Hepatocyte (in vitro differentiated cells): ENCODE results near the gene ZNF157. TPM values are rescaled to one million over a fixed set of nuclear protein-coding genes. Genes with fewer than 3 reads are reported as not detected.

Source experiments
- DNase-seq: peaks from one replicate; pipeline ENCODE4 v3.0.0-alpha.2; 2016; ENCODE audit warnings: low spot score
- H2AFZ ChIP-seq: fragments of 200-600 bp; sonication (generic); 2 replicates; pipeline ENCODE4 v1.6.0; 2016; ENCODE audit warnings: antibody characterized with exemption, mild to moderate bottlenecking
- H3K27ac ChIP-seq: fragments of 200-600 bp; sonication (generic); 2 replicates; pipeline ENCODE4 v1.5.1; 2016; ENCODE audit warnings: mild to moderate bottlenecking
- H3K27me3 ChIP-seq: fragments of 200-600 bp; sonication (generic); 2 replicates; pipeline ENCODE4 v1.6.1; 2016
- H3K36me3 ChIP-seq: fragments of 200-600 bp; sonication (generic); replicated peaks from 2 replicates; pipeline ENCODE4 v1.5.1; 2016; ENCODE audit warnings: low read depth; ENCODE audit not compliant: insufficient read depth
- H3K4me1 ChIP-seq: fragments of 200-600 bp; sonication (generic); 2 replicates; pipeline ENCODE4 v1.5.1; 2016; ENCODE audit warnings: mild to moderate bottlenecking, moderate library complexity; ENCODE audit not compliant: insufficient read depth
- H3K4me2 ChIP-seq: fragments of 200-600 bp; sonication (generic); 2 replicates; pipeline ENCODE4 v1.6.0; 2016
- H3K4me3 ChIP-seq: fragments of 200-600 bp; sonication (generic); 2 replicates; pipeline ENCODE4 v1.5.1; 2016; ENCODE audit warnings: mild to moderate bottlenecking
- H3K79me2 ChIP-seq: fragments of 200-600 bp; sonication (generic); 2 replicates; pipeline ENCODE4 v1.6.0; 2017; ENCODE audit warnings: mild to moderate bottlenecking
- H3K9me2 ChIP-seq: fragments of 200-600 bp; sonication (generic); replicated peaks from 2 replicates; pipeline ENCODE4 v1.6.0; 2017; ENCODE audit warnings: mild to moderate bottlenecking; ENCODE audit not compliant: insufficient read depth
- H3K9me3 ChIP-seq: fragments of 200-600 bp; sonication (generic); 2 replicates; pipeline ENCODE4 v1.5.1; 2016; ENCODE audit warnings: low read depth, mild to moderate bottlenecking
- H4K20me1 ChIP-seq: fragments of 200-600 bp; sonication (generic); 2 replicates; pipeline ENCODE4 v1.6.0; 2016; ENCODE audit warnings: mild to moderate bottlenecking; ENCODE audit not compliant: insufficient read depth, poor library complexity, severe bottlenecking
- EZH2 ChIP-seq: fragments of 200-600 bp; sonication (generic); IDR thresholded peaks from 2 replicates; pipeline ENCODE4 v1.6.1; 2016; ENCODE audit warnings: antibody characterized with exemption, mild to moderate bottlenecking, borderline replicate concordance
- EZH2phosphoT487 ChIP-seq: fragments of 200-600 bp; sonication (generic); IDR thresholded peaks from one replicate; pipeline ENCODE4 v1.6.1; 2018; ENCODE audit warnings: antibody characterized with exemption, mild to moderate bottlenecking, low read depth, moderate library complexity; ENCODE audit not compliant: unreplicated experiment, severe bottlenecking
- WGBS: methylation state at CpG from one replicate; pipeline ENCODE4 v1.1.6; 2016; ENCODE audit warnings: low lambda C conversion rate; ENCODE audit errors: missing lambda C conversion rate; 5-methylcytosine and 5-hydroxymethylcytosine counted together
- polyA plus RNA-seq: library from polyadenylated mRNA; unstranded; fragments of >200 nt; fragmentation: Nextera tagmentation; extraction: Ambion mirVana; gene quantifications from 2 replicates; pipeline ENCODE4 v1.2.1, GENCODE V29; 2016
- total RNA-seq: library from RNA; depleted of rRNA; stranded (reverse); fragments of >200 nt; gene quantifications from 2 replicates; pipeline ENCODE4 v1.2.3, GENCODE V29; 2014
- TF ChIP-seq, protein P1 (sequence below): fragments of 200-600 bp; sonication (generic); IDR thresholded peaks from 2 replicates; pipeline ENCODE4 v1.5.1; 2016; ENCODE audit warnings: antibody characterized with exemption, mild to moderate bottlenecking; ENCODE audit not compliant: poor library complexity

ZNF157 gene
- total and polyA plus RNA-seq, 2 experiments from 2014 or later: 0.33 TPM; not detected in 1

DNA sequence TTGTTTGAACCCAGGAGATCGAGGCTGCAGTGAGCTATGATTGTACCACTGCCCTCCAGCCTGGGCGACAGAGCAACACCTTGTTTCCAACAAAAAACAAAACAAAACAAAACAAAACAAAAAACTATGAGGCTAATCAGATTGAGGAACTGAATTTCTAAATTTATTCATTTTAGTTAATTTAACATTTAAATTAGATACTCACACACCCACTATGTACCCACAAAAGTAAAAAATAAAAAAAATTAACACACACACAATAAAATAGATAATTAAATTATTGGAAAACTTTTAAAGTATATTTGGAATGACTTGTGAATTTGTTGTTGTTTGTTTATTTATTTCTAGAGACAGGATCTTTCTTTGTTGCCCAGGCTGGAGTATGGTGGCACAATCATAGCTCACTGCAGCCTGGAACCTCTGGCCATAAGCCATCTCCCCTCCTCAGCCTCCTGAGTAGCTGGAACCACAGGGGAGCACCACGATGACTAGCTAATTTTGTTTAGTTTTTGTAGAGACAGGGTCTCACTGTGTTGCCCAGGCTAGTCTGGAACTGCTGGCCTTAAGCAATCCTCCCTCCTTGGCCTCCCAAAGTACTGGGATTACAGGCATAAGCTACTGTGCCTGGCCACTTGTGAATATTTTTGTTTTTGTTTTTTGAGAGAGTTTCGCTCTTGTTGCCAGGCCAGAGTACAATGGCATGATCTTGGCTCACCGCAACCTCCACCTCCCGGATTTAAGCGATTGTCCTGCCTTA lies 9.8 kb upstream of the ZNF157 start:
- no peaks in the 10 kb centered on the region for H3K4me1 ChIP-seq
- H4K20me1 ChIP-seq: no peaks in the 10 kb centered on the region
- peak overlapping the region; percentile 68 for H3K4me2 ChIP-seq
- no peaks in the 10 kb centered on the region for H3K36me3 ChIP-seq
- DNase-seq: no peak
- TF ChIP-seq, protein P1, sequence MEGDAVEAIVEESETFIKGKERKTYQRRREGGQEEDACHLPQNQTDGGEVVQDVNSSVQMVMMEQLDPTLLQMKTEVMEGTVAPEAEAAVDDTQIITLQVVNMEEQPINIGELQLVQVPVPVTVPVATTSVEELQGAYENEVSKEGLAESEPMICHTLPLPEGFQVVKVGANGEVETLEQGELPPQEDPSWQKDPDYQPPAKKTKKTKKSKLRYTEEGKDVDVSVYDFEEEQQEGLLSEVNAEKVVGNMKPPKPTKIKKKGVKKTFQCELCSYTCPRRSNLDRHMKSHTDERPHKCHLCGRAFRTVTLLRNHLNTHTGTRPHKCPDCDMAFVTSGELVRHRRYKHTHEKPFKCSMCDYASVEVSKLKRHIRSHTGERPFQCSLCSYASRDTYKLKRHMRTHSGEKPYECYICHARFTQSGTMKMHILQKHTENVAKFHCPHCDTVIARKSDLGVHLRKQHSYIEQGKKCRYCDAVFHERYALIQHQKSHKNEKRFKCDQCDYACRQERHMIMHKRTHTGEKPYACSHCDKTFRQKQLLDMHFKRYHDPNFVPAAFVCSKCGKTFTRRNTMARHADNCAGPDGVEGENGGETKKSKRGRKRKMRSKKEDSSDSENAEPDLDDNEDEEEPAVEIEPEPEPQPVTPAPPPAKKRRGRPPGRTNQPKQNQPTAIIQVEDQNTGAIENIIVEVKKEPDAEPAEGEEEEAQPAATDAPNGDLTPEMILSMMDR: no peak
- no peak for TF ChIP-seq EZH2
- TF ChIP-seq EZH2phosphoT487: no peak
- H3K9me3 ChIP-seq: no peaks in the 10 kb centered on the region
- H3K4me3 ChIP-seq: no peak overlapping the region
- H3K27me3 ChIP-seq: no peaks in the 10 kb centered on the region
- peak overlapping the region; percentile 78 for H3K27ac ChIP-seq
- H3K9me2 ChIP-seq: no peaks in the 10 kb centered on the region
- no peak overlapping the region for H2AFZ ChIP-seq
- 89% methylated on average over 7 of the region's 7 CpGs for WGBS
- no peaks in the 10 kb centered on the region for H3K79me2 ChIP-seq

DNA sequence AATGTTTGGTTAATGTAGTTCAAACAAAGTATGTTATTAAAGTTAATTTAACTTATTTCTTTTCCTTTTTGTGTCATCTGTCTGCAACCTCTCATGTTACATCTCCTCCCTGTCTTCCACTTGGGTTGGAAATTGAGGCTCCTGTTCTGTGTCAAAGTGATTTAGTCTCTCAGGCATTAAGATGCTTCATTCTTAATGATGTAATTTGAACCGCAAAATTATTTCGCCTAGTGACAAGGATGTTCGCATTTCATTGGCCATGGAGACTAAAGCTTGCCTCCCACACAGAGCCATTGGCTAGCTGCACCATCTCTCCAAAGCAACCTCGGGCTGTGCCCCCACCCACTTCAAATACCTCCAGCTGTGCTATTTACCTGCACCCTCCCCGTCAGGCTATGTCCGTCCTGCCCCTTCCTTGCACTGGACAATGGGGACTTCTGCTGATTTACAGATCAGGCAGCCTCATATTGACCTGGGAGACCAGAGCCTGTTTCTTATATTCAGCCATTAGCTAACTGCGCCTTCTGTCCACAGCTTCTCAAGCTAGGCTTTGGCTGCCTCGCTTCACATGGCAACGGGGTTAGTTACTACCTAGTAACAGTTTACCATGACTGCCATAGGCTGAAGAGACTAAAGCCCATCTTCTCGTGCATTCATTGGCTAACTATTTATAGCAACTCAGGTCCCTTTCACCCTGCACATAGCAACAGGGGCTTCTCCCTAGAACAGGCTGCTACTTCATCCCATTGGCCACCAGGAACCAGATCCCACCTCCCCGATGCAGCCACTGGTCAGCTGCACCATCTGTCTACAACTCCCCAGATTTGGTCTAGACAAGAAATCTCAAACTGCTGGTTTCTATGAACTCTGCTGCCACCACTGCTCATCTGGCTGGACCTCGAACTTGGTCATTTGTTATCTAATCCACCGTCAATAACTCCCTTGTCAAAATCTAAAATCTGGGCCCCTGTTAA lies 8.6 kb upstream of the ZNF157 start:
- Histone ChIP-seq H3K4me2 (peak overlapping the region; percentile 68), H4K20me1 (no peaks in the 10 kb centered on the region), H3K4me1 (no peaks in the 10 kb centered on the region), H3K79me2 (no peaks in the 10 kb centered on the region), H3K9me2 (no peaks in the 10 kb centered on the region), H2AFZ (no peak overlapping the region), H3K9me3 (no peaks in the 10 kb centered on the region), H3K27me3 (no peaks in the 10 kb centered on the region), H3K4me3 (no peak overlapping the region), H3K36me3 (no peaks in the 10 kb centered on the region), H3K27ac (peak overlapping the region; percentile 78)
- 39% methylated on average over 13 of the region's 13 CpGs for WGBS
- DNase-seq: peak; percentile 89
- TF ChIP-seq EZH2phosphoT487: no peak
- TF ChIP-seq EZH2: no peak
- TF ChIP-seq, protein P1: peak; percentile 27

DNA sequence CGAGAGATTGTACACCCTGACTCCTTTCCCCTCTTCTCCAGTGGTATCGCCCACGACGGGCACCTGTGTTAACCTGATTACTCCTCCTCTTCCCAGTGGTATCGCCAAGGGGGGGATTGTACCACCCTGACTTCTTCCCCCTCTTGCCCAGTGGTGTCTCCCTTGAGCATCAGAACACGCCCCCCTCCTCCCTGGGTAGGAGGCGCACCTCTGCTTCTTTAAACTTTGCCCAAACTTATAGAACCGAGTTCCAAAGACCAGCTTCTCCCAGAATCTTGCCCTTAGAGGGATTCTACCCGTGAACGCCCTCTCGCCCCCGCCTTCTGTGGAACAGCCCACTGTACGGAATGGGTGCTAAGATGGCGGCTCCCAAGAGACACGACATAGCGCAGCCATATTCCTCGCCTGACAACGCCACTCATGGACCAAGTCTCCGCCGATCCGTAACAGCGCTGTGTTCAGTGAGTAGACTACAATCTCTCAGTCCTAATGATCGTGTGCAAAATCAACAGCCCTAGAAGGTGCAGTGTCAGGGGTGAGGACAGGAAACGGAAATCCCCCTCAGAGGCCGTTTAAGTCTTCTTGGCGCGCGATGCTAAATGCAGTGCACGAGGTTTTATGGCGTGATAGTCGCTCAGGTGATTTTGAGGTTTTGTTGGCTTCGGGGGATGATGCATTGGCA lies 4.2 kb upstream of the ZNF157 start:
- peak overlapping the region; percentile 68 for H3K4me2 ChIP-seq
- 57% methylated on average over 32 of the region's 32 CpGs for WGBS
- TF ChIP-seq, protein P1: no peak
- no peak for TF ChIP-seq EZH2
- no peak for TF ChIP-seq EZH2phosphoT487
- no peaks in the 10 kb centered on the region for H3K4me1 ChIP-seq
- H3K79me2 ChIP-seq: no peaks in the 10 kb centered on the region
- H3K9me3 ChIP-seq: no peaks in the 10 kb centered on the region
- no peaks in the 10 kb centered on the region for H3K9me2 ChIP-seq
- H3K27me3 ChIP-seq: no peaks in the 10 kb centered on the region
- H2AFZ ChIP-seq: peak overlapping the region; percentile 80
- H3K4me3 ChIP-seq: peak overlapping the region; percentile 32
- no peaks in the 10 kb centered on the region for H4K20me1 ChIP-seq
- H3K27ac ChIP-seq: peak overlapping the region; percentile 54
- no peaks in the 10 kb centered on the region for H3K36me3 ChIP-seq
- DNase-seq: peak; percentile 71
